ENCODE results near the gene PSEN1. TPM values are rescaled to one million over a fixed set of nuclear protein-coding genes. Genes with fewer than 3 reads are reported as not detected.

Gene PSEN1
- total RNA-seq (2021; fragmentation: NEBNext Ultra II Directional; extraction: Animal tissue kit (Norgen Biotek cat#: 25700)), result 38.7 TPM in 2 replicates
- polyA plus RNA-seq (2011; rRNA removed), result 10.1 and 12.0 TPM in 2 replicates
- polyA plus RNA-seq (2011; cell fraction: cytosol; rRNA removed), result 12.9 TPM
- 14.4 TPM for polyA plus RNA-seq (2011; cell fraction: nucleus; rRNA removed)
- polyA plus RNA-seq (2012, experiment 1 of 2), result 27.1 to 29.1 TPM (median 27.3 TPM) in 4 replicates
- 3.7 TPM for polyA plus RNA-seq (2012, experiment 2 of 2)
- polyA plus RNA-seq (2013, experiment 1 of 2), result 40.0 TPM
- 44.0 TPM for polyA plus RNA-seq (2013, experiment 2 of 2)
- polyA minus RNA-seq (2011; rRNA and poly(A)+ RNA removed), result 45.8 and 64.5 TPM in 2 replicates
- 20.4 TPM for polyA minus RNA-seq (2011; cell fraction: cytosol; rRNA and poly(A)+ RNA removed)
- polyA minus RNA-seq (2011; cell fraction: nucleus; rRNA and poly(A)+ RNA removed), result 25.4 TPM
- long read RNA-seq, experiment 1, full-length matches to known transcripts, result 5 of 42 reads
- long read RNA-seq, experiment 1, partial matches to known transcripts, result 23 of 42 reads
- long read RNA-seq, experiment 1, other reads (novel, unspliced or antisense), result 14 of 42 reads
- long read RNA-seq, experiment 2, full-length matches to known transcripts, result 26 of 34 reads
- long read RNA-seq, experiment 2, partial matches to known transcripts, result 4 of 34 reads
- long read RNA-seq, experiment 2, other reads (novel, unspliced or antisense), result 4 of 34 reads

DNA sequence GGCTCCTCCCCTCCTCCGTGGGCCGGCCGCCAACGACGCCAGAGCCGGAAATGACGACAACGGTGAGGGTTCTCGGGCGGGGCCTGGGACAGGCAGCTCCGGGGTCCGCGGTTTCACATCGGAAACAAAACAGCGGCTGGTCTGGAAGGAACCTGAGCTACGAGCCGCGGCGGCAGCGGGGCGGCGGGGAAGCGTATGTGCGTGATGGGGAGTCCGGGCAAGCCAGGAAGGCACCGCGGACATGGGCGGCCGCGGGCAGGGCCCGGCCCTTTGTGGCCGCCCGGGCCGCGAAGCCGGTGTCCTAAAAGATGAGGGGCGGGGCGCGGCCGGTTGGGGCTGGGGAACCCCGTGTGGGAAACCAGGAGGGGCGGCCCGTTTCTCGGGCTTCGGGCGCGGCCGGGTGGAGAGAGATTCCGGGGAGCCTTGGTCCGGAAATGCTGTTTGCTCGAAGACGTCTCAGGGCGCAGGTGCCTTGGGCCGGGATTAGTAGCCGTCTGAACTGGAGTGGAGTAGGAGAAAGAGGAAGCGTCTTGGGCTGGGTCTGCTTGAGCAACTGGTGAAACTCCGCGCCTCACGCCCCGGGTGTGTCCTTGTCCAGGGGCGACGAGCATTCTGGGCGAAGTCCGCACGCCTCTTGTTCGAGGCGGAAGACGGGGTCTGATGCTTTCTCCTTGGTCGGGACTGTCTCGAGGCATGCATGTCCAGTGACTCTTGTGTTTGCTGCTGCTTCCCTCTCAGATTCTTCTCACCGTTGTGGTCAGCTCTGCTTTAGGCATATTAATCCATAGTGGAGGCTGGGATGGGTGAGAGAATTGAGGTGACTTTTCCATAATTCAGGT, at the start of gene PSEN1:
Gene PSEN1 (plus strand): TSS at position 121 of the 839 bp plus-strand sequence. CDS start 11,513 bp downstream, outside the sequence.
- peaks cover 5% of the 10 kb centered on the region for H3K79me1 ChIP-seq (ENCODE audit: low read depth, low read length)
- no peak within 1 kb of the TSS for H4K91ac ChIP-seq (replicated peaks; ENCODE audit: insufficient read length, low read length)
- H3K9me3 ChIP-seq (ENCODE audit: insufficient read depth in 2 of 2, low read depth in 1 of 2, low read length in 1 of 2), result peaks cover 0 to under 1% of the 10 kb centered on the region in 2 experiments; a peak in 1 of 4 replicates
- peak within 1 kb of the TSS; percentile 98 to 99 for H3K4me2 ChIP-seq (ENCODE audit: insufficient read depth in 1 of 2, low read depth in 2 of 2, low read length in 2 of 2)
- H3K36me3 ChIP-seq (ENCODE audit: control insufficient read depth in 2 of 4, insufficient read depth in 4 of 4, low read length in 3 of 4), result no peaks in the 10 kb centered on the region
- peaks cover 10% of the 10 kb centered on the region for H3K23me2 ChIP-seq (ENCODE audit: low read depth, low read length)
- peaks cover 0 to 7% (median 2%) of the 10 kb centered on the region in 4 experiments; a peak in 3 of 7 replicates for H3K4me1 ChIP-seq (replicated peaks in 1 of 4; ENCODE audit: control insufficient read depth in 3 of 4, insufficient read depth in 4 of 4, low read length in 3 of 4)
- peak within 1 kb of the TSS; percentile 76 for H3K27ac ChIP-seq (ENCODE audit: low read depth, low read length)
- H3K27me3 ChIP-seq (replicated peaks in 1 of 4; ENCODE audit: control insufficient read depth in 3 of 4, extremely low read depth in 1 of 4, insufficient read depth in 3 of 4, low read length in 3 of 4), result no peaks in the 10 kb centered on the region
- no peak within 1 kb of the TSS for H3K56ac ChIP-seq (replicated peaks; ENCODE audit: insufficient read length, low read depth, low read length)
- H3K18ac ChIP-seq (ENCODE audit: extremely low read depth, low read length), result no peak within 1 kb of the TSS; the same call in 1 of the 2 replicates
- no peak within 1 kb of the TSS for H2BK5ac ChIP-seq (ENCODE audit: low read depth, low read length)
- peaks cover 0 to 32% of the 10 kb centered on the region in 2 experiments; a peak in 2 of 4 replicates for H3K79me2 ChIP-seq (ENCODE audit: control insufficient read depth in 1 of 2, insufficient read depth in 2 of 2, low read length in 2 of 2)
- H4K5ac ChIP-seq (ENCODE audit: insufficient read length, low read depth, low read length), result peak within 1 kb of the TSS; percentile 75
- H2AFZ ChIP-seq (ENCODE audit: low read length), result peak within 1 kb of the TSS; percentile 76
- H4K20me1 ChIP-seq (replicated peaks in 1 of 2; ENCODE audit: control insufficient read depth in 1 of 2, insufficient read depth in 2 of 2, low read length in 2 of 2), result peaks cover 0 to 11% of the 10 kb centered on the region in 2 experiments
- H2BK15ac ChIP-seq (ENCODE audit: low read length), result no peak within 1 kb of the TSS
- H3K23ac ChIP-seq (ENCODE audit: insufficient read length), result no peak within 1 kb of the TSS
- no peak within 1 kb of the TSS for H2AK5ac ChIP-seq (ENCODE audit: low read depth, low read length)
- peak within 1 kb of the TSS; percentile 90; the same call in 1 of the 2 replicates for H4K8ac ChIP-seq (ENCODE audit: extremely low read depth, insufficient read depth, low read length)
- H3K4me3 ChIP-seq (ENCODE audit: extremely low read depth in 1 of 4, insufficient read depth in 2 of 4, low read depth in 3 of 4, low read length in 4 of 4), result peak within 1 kb of the TSS; percentile 83 to 93 (median 90)
- H2BK120ac ChIP-seq (replicated peaks; ENCODE audit: low read depth, low read length), result no peak within 1 kb of the TSS
- peak within 1 kb of the TSS; percentile 10; the same call in 1 of the 2 replicates for H2BK12ac ChIP-seq (ENCODE audit: low read depth, low read length)
- FAIRE-seq (no peak), DNase-seq (ENCODE audit: low read depth in 1 of 2, low spot score in 2 of 2) (peak; percentile 69 to 100)
- H3K9ac ChIP-seq (replicated peaks in 1 of 4; ENCODE audit: extremely low read depth in 1 of 4, low read depth in 3 of 4, low read length in 3 of 4), result peak within 1 kb of the TSS; percentile 67 to 87 (median 75)
- peak within 1 kb of the TSS; percentile 23 for H3K4ac ChIP-seq (replicated peaks; ENCODE audit: insufficient read length, low read depth, low read length)
- ChIA-PET CTCF (ENCODE audit: partially characterized antibody) (interaction anchor here (0.6 to 3.0 kb wide), 2 partner anchors 11 to 183 kb away, joined by 3 to 9 read pairs; no protein-coding TSS in a partner anchor), POLR2A (ENCODE audit: partially characterized antibody) (interaction anchor here (0.6 to 2.7 kb wide), 11 partner anchors 11 to 476 kb away, joined by 3 to 57 read pairs (median 4); partner anchors contain the start of genes ACOT6 and RBM25)
- no peak within 1 kb of the TSS for H2BK20ac ChIP-seq (ENCODE audit: low read length)
- 2% methylated on average over 43 of the region's 71 CpGs; no CpG with 5 or more reads in 1 of the 2 experiments for WGBS, 2 experiments (ENCODE audit: extremely low coverage in 1 of 2, insufficient coverage in 1 of 2, insufficient read length in 1 of 2, insufficient replicate concordance in 2 of 2, low coverage in 1 of 2, low lambda C conversion rate in 2 of 2, missing lambda C conversion rate in 1 of 2)
- H3K14ac ChIP-seq (ENCODE audit: insufficient read length), result no peak within 1 kb of the TSS
- TF ChIP-seq, protein P1, sequence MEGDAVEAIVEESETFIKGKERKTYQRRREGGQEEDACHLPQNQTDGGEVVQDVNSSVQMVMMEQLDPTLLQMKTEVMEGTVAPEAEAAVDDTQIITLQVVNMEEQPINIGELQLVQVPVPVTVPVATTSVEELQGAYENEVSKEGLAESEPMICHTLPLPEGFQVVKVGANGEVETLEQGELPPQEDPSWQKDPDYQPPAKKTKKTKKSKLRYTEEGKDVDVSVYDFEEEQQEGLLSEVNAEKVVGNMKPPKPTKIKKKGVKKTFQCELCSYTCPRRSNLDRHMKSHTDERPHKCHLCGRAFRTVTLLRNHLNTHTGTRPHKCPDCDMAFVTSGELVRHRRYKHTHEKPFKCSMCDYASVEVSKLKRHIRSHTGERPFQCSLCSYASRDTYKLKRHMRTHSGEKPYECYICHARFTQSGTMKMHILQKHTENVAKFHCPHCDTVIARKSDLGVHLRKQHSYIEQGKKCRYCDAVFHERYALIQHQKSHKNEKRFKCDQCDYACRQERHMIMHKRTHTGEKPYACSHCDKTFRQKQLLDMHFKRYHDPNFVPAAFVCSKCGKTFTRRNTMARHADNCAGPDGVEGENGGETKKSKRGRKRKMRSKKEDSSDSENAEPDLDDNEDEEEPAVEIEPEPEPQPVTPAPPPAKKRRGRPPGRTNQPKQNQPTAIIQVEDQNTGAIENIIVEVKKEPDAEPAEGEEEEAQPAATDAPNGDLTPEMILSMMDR (IDR thresholded peaks at IDR 0.05; ENCODE audit: control extremely low read depth in 1 of 3, insufficient read depth in 1 of 3, low read depth in 1 of 3, low read length in 3 of 3), result no peak
- TF ChIP-seq KDM1A (IDR thresholded peaks at IDR 0.05; ENCODE audit: borderline replicate concordance, low read length), result no peak
- TF ChIP-seq TAF7 (optimal IDR thresholded peaks at IDR 0.05; ENCODE audit: borderline replicate concordance, low read depth, low read length), result peak; percentile 86
- TF ChIP-seq CTBP2 (IDR thresholded peaks at IDR 0.05; ENCODE audit: borderline replicate concordance, insufficient read depth, insufficient read length, low read length), result no peak

Measured in H1 (cell line).